Transverse colon (tissue), 4 donors: ENCODE results near the gene CAMTA1. TPM values are rescaled to one million over a fixed set of nuclear protein-coding genes. Genes with fewer than 3 reads are reported as not detected.

Experiments
- DNase-seq: peaks from one replicate; pipeline ENCODE4 v3.0.0-alpha.2; 2019
- H3K27ac ChIP-seq, 4 donors: fragments of 200-600 bp; sonication (generic); 2 replicates each; pipeline ENCODE4 v1.5.1; 2016 to 2018; ENCODE audit warnings: inconsistent platforms in 4 of 4
- H3K27me3 ChIP-seq: fragments of 200-600 bp; sonication (generic); 2 replicates; pipeline ENCODE4 v1.5.1; 2017; ENCODE audit warnings: inconsistent platforms
- H3K36me3 ChIP-seq, 4 donors: fragments of 200-600 bp; sonication (generic); 2 replicates each; pipeline ENCODE4 v1.5.1; 2017 to 2019; ENCODE audit warnings: inconsistent platforms in 4 of 4
- H3K4me1 ChIP-seq, 4 donors: fragments of 200-600 bp; sonication (generic); 2 replicates each; pipeline ENCODE4 v1.5.1; 2017 to 2020; ENCODE audit warnings: inconsistent platforms in 4 of 4
- H3K4me3 ChIP-seq, 4 donors: fragments of 200-600 bp; sonication (generic); 1 replicate in 1 of 4; 2 replicates in 3 of 4; pipeline versions ENCODE4 v1.5.1 to v1.6.1; 2017 to 2019; ENCODE audit warnings: inconsistent platforms in 4 of 4
- H3K9me3 ChIP-seq, 2 donors: fragments of 200-600 bp; sonication (generic); 2 replicates each; pipeline ENCODE4 v1.5.1; 2017 to 2019; ENCODE audit warnings: inconsistent platforms in 2 of 2
- EP300 ChIP-seq: sonication (generic); formaldehyde crosslinking; IDR thresholded peaks from one replicate; pipeline ENCODE4 v1.6.1; 2017; ENCODE audit warnings: antibody characterized with exemption, low read depth
- POLR2A ChIP-seq: fragments of 450-650 bp; IDR thresholded peaks from one replicate; pipeline ENCODE4 v1.6.1; 2016; ENCODE audit warnings: antibody characterized with exemption, mild to moderate bottlenecking, moderate library complexity
- POLR2AphosphoS5 ChIP-seq, 3 donors: sonication (generic); formaldehyde crosslinking; IDR thresholded peaks; one replicate each; pipeline ENCODE4 v1.6.1; 2016; ENCODE audit warnings: antibody characterized with exemption in 3 of 3
- WGBS, 2 donors: methylation state at CpG; one replicate each; pipeline ENCODE4 v1.1.5; 2018; ENCODE audit warnings: low coverage in 1 of 2; 5-methylcytosine and 5-hydroxymethylcytosine counted together
- in situ Hi-C, 4 donors: fragments of 200-750 bp; cut with MboI; loops; one replicate each; pipeline versions ENCODE4 v1.15.0 to v1.15.1; 2017; ENCODE audit warnings: low sequenced_read_pairs in 3 of 4, low pct_ligation_motif_present in 1 of 4, low pct_unique_long_range_greater_than_20kb in 1 of 4
- intact Hi-C: fragments of 100-400 bp; cut with DNase I; formaldehyde crosslinking; loops from one replicate; pipeline ENCODE4 v1.15.1; 2023; ENCODE audit warnings: low total_unique reads
- total RNA-seq, 4 donors: library from RNA; depleted of rRNA; stranded (reverse); fragments of >200 nt; gene quantifications; one replicate each; pipeline ENCODE4 v1.1.0, GENCODE V29; 2016
- TF ChIP-seq, protein P1 (sequence below), 5 experiments: fragments of 200-600 bp in 3 of 5; fragments of 450-650 bp in 2 of 5; sonication (generic) in 3 of 5; IDR thresholded peaks; 1 replicate in 2 of 5; 2 replicates in 3 of 5; pipeline ENCODE4 v1.5.1; 2016 to 2017; ENCODE audit warnings: antibody characterized with exemption in 5 of 5, inconsistent platforms in 3 of 5, mild to moderate bottlenecking in 2 of 5, moderate library complexity in 1 of 5

Gene CAMTA1
- total RNA-seq, 4 donors from 2014 or later, result 93.8 to 268 (median 130) TPM

DNA sequence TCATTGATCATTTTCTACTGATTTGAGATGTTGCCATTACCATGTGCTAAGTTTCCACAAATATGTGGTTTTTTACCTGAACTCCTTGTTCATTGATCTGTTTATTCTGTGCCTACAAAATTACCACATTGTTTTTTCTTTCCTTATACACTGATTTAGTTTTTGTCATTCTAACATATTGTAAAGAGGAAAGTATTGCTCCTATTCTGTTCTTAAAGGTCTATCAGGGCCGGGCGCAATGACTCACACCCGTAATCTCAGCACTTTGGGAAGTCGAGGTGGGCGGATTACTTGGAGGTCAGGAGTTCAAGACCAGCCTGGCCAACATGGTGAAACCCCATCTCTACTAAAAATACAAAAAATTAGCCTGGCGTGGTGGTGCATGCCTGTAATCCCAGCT is 75.1 kb downstream of the CAMTA1 start:
- Histone ChIP-seq H3K9me3 (no peaks in the 10 kb centered on the region), H3K4me3 (no peak overlapping the region), H3K4me1 (peaks cover 0 to 16% (median 5%) of the 10 kb centered on the region in 4 donors), H3K27me3 (no peaks in the 10 kb centered on the region), H3K27ac (peak overlapping the region in 1 of 4 donors; percentile 11), H3K36me3 (no peaks in the 10 kb centered on the region)
- 76 to 84% methylated on average over 5 to 6 of the region's 6 CpGs for WGBS, 2 donors
- in situ Hi-C loops (no loop called here), intact Hi-C loops (no loop called here)
- TF ChIP-seq POLR2AphosphoS5 (IDR thresholded peaks at IDR 0.05) (no peak), EP300 (no peak), POLR2A (no peak)
- TF ChIP-seq, protein P1, sequence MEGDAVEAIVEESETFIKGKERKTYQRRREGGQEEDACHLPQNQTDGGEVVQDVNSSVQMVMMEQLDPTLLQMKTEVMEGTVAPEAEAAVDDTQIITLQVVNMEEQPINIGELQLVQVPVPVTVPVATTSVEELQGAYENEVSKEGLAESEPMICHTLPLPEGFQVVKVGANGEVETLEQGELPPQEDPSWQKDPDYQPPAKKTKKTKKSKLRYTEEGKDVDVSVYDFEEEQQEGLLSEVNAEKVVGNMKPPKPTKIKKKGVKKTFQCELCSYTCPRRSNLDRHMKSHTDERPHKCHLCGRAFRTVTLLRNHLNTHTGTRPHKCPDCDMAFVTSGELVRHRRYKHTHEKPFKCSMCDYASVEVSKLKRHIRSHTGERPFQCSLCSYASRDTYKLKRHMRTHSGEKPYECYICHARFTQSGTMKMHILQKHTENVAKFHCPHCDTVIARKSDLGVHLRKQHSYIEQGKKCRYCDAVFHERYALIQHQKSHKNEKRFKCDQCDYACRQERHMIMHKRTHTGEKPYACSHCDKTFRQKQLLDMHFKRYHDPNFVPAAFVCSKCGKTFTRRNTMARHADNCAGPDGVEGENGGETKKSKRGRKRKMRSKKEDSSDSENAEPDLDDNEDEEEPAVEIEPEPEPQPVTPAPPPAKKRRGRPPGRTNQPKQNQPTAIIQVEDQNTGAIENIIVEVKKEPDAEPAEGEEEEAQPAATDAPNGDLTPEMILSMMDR (IDR thresholded peaks at IDR 0.05), result no peak
- DNase-seq, result no peak

GRCh38 chr1:6861075-6861724 is 75.9 kb downstream of the CAMTA1 start:
- intact Hi-C loops (no loop called here), in situ Hi-C loops (no loop called here)
- TF ChIP-seq, protein P1 (IDR thresholded peaks at IDR 0.05), result no peak
- no peak for TF ChIP-seq POLR2AphosphoS5 (IDR thresholded peaks at IDR 0.05)
- no peak for TF ChIP-seq POLR2A
- no peak for TF ChIP-seq EP300
- H3K4me3 ChIP-seq, result no peak overlapping the region
- no peaks in the 10 kb centered on the region for H3K36me3 ChIP-seq
- H3K27me3 ChIP-seq, result no peaks in the 10 kb centered on the region
- H3K4me1 ChIP-seq, result peaks cover 0 to 16% (median 5%) of the 10 kb centered on the region in 4 donors
- no peaks in the 10 kb centered on the region for H3K9me3 ChIP-seq
- 92 to 94% methylated on average over 5 to 12 of the region's 12 CpGs for WGBS, 2 donors
- H3K27ac ChIP-seq, result no peak overlapping the region
- no peak for DNase-seq

GRCh38 chr1:6862906-6863305 is 77.7 kb downstream of the CAMTA1 start:
- H3K27ac ChIP-seq, result no peak overlapping the region
- no peaks in the 10 kb centered on the region for H3K36me3 ChIP-seq
- no peaks in the 10 kb centered on the region for H3K9me3 ChIP-seq
- no peak for DNase-seq
- peaks cover 0 to 17% (median 5%) of the 10 kb centered on the region in 4 donors for H3K4me1 ChIP-seq
- WGBS, 2 donors, result 49 to 55% methylated on average over 4 of the region's 4 CpGs
- H3K4me3 ChIP-seq, result no peak overlapping the region
- in situ Hi-C loops (no loop called here), intact Hi-C loops (no loop called here)
- TF ChIP-seq POLR2AphosphoS5 (IDR thresholded peaks at IDR 0.05), result no peak
- TF ChIP-seq EP300, result no peak
- TF ChIP-seq, protein P1 (IDR thresholded peaks at IDR 0.05), result no peak
- no peak for TF ChIP-seq POLR2A
- H3K27me3 ChIP-seq, result no peaks in the 10 kb centered on the region

- TF ChIP-seq, protein P1 (IDR thresholded peaks at IDR 0.05), result no peak
- TF ChIP-seq POLR2AphosphoS5 (IDR thresholded peaks at IDR 0.05) (no peak), POLR2A (no peak), EP300 (no peak)
- Histone ChIP-seq H3K27me3 (no peaks in the 10 kb centered on the region), H3K4me1 (peaks cover 5 to 27% (median 8%) of the 10 kb centered on the region in 4 donors), H3K4me3 (no peak overlapping the region), H3K27ac (no peak overlapping the region), H3K36me3 (no peaks in the 10 kb centered on the region), H3K9me3 (no peaks in the 10 kb centered on the region)
- WGBS, 2 donors, result 97% methylated on average over 5 of the region's 5 CpGs; no CpG with 5 or more reads in 1 of the 2 donors
- intact Hi-C loops (no loop called here), in situ Hi-C loops (no loop called here)
- no peak for DNase-seq
Measured at GRCh38 chr1:6864166-6864565, 78.9 kb downstream of the CAMTA1 start.
